ENCODE measurements around the gene QRFP.

The QRFP gene

DNA sequence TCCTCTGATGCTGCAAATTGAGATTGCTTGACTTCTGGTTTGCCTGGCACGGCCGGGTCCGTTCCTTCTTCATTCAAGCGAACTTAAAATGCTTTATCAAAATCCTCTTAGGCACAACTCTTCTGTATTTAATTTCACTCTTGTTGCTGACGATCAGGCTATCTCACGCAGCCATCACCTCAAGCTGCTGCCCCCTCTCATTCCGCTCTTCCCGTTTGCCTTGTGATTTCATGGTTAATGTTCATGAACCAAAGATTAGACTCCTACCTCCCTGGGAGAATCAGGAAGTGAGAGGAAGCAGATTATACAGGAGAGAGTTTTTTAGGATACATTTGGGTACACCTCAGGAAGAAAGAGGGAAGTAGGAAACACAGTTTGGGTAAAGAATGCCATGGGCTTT is 22.6 kb downstream of the QRFP start:
- Histone ChIP-seq H4K91ac (ENCODE audit: low read depth, low read length, poor library complexity) (no peak overlapping the region), H3K79me1 (ENCODE audit: low read depth, low read length) (no peaks in the 10 kb centered on the region), H4K8ac (ENCODE audit: low read depth, low read length) (no peak overlapping the region), H3K27ac (replicated peaks; ENCODE audit: low read length) (no peak overlapping the region), H2BK120ac (ENCODE audit: low read depth, low read length) (no peak overlapping the region), H3K36me3 (replicated peaks in 1 of 2; ENCODE audit: control insufficient read depth in 2 of 2, insufficient read depth in 2 of 2, low read length in 2 of 2) (peaks cover 52 to 94% of the 10 kb centered on the region in 2 donors), H3K4me3 (ENCODE audit: low read length in 2 of 2) (no peak overlapping the region), H2BK12ac (ENCODE audit: low read length) (no peak overlapping the region), H3K14ac (ENCODE audit: low read length) (no peak overlapping the region), H3K9ac (ENCODE audit: low read depth, low read length, poor library complexity) (no peak overlapping the region), H3K4me1 (ENCODE audit: control insufficient read depth in 2 of 2, insufficient read depth in 1 of 2, low read depth in 1 of 2, low read length in 2 of 2) (peaks cover 0 to 1% of the 10 kb centered on the region in 2 donors), H2BK15ac (ENCODE audit: low read length) (no peak overlapping the region), H3K18ac (ENCODE audit: low read length) (no peak overlapping the region), H3K4me2 (ENCODE audit: insufficient read depth, low read length, poor library complexity, severe bottlenecking) (no peak overlapping the region), H3K27me3 (ENCODE audit: control insufficient read depth in 3 of 3, insufficient read depth in 3 of 3, low read depth in 1 of 3, low read length in 3 of 3) (no peaks in the 10 kb centered on the region), H2AFZ (ENCODE audit: low read length) (no peak overlapping the region), H3K23ac (ENCODE audit: low read depth, low read length, poor library complexity) (no peak overlapping the region), H2AK5ac (ENCODE audit: low read depth, low read length) (no peak overlapping the region), H3K4ac (ENCODE audit: low read length) (no peak overlapping the region), H3K9me3 (replicated peaks in 1 of 2; ENCODE audit: control insufficient read depth in 2 of 2, insufficient read depth in 1 of 2, low read depth in 1 of 2, low read length in 2 of 2) (no peaks in the 10 kb centered on the region), H2BK5ac (ENCODE audit: low read length) (no peak overlapping the region)
- WGBS, 2 donors (ENCODE audit: extremely low coverage in 2 of 2, insufficient read length in 2 of 2, insufficient replicate concordance in 1 of 2), result no CpG with 5 or more reads among the region's 8 CpGs
- no peak for DNase-seq (ENCODE audit: low spot score)

GRCh38 chr9:130872912-130873503 is 23.6 kb downstream of the QRFP start:
- no peak overlapping the region for H2AFZ ChIP-seq (ENCODE audit: low read length)
- H3K18ac ChIP-seq (ENCODE audit: low read length), result no peak overlapping the region
- no peak overlapping the region for H2BK120ac ChIP-seq (ENCODE audit: low read depth, low read length)
- no peak overlapping the region for H4K91ac ChIP-seq (ENCODE audit: low read depth, low read length, poor library complexity)
- no peaks in the 10 kb centered on the region for H3K9me3 ChIP-seq (replicated peaks in 1 of 2; ENCODE audit: control insufficient read depth in 2 of 2, insufficient read depth in 1 of 2, low read depth in 1 of 2, low read length in 2 of 2)
- no peak overlapping the region for H2BK15ac ChIP-seq (ENCODE audit: low read length)
- no peak overlapping the region for H2BK12ac ChIP-seq (ENCODE audit: low read length)
- H3K27me3 ChIP-seq (ENCODE audit: control insufficient read depth in 3 of 3, insufficient read depth in 3 of 3, low read depth in 1 of 3, low read length in 3 of 3), result no peaks in the 10 kb centered on the region
- peaks cover 47 to 94% of the 10 kb centered on the region in 2 donors for H3K36me3 ChIP-seq (replicated peaks in 1 of 2; ENCODE audit: control insufficient read depth in 2 of 2, insufficient read depth in 2 of 2, low read length in 2 of 2)
- no peak overlapping the region for H4K8ac ChIP-seq (ENCODE audit: low read depth, low read length)
- H3K23ac ChIP-seq (ENCODE audit: low read depth, low read length, poor library complexity), result peak overlapping the region; percentile 81
- H3K4me3 ChIP-seq (ENCODE audit: low read length in 2 of 2), result no peak overlapping the region
- H3K4me2 ChIP-seq (ENCODE audit: insufficient read depth, low read length, poor library complexity, severe bottlenecking), result no peak overlapping the region
- H3K4ac ChIP-seq (ENCODE audit: low read length), result no peak overlapping the region
- H3K27ac ChIP-seq (replicated peaks; ENCODE audit: low read length), result no peak overlapping the region
- no peak for DNase-seq (ENCODE audit: low spot score)
- WGBS, 2 donors (ENCODE audit: extremely low coverage in 2 of 2, insufficient read length in 2 of 2, insufficient replicate concordance in 1 of 2), result no CpG with 5 or more reads among the region's 15 CpGs
- H2BK5ac ChIP-seq (ENCODE audit: low read length), result no peak overlapping the region
- H3K9ac ChIP-seq (ENCODE audit: low read depth, low read length, poor library complexity), result peak overlapping the region; percentile 1
- H3K79me1 ChIP-seq (ENCODE audit: low read depth, low read length), result no peaks in the 10 kb centered on the region
- no peak overlapping the region for H2AK5ac ChIP-seq (ENCODE audit: low read depth, low read length)
- peaks cover 0 to 1% of the 10 kb centered on the region in 2 donors for H3K4me1 ChIP-seq (ENCODE audit: control insufficient read depth in 2 of 2, insufficient read depth in 1 of 2, low read depth in 1 of 2, low read length in 2 of 2)
- no peak overlapping the region for H3K14ac ChIP-seq (ENCODE audit: low read length)

DNA sequence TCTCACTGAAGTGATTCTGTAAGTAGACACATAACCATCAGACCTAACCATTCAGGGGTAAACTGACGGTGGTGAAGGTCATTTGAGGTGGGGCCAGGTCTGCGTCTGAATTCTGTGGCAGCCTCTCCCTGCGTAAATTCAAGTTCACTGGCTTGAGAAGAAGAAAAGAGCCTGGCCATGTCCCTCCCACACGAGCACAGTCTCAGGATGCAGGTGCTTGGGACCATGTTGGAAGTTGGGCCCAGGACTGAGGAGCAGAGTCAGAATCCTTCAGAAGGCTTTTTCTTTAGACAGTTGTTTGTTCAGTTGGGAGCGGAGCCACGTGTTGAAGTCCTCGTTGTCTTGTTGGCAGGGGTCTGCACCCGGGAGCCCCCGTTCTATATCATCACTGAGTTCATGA is 24.1 kb downstream of the QRFP start:
- Histone ChIP-seq H3K36me3 (replicated peaks in 1 of 2; ENCODE audit: control insufficient read depth in 2 of 2, insufficient read depth in 2 of 2, low read length in 2 of 2) (peaks cover 49 to 94% of the 10 kb centered on the region in 2 donors), H3K4me1 (ENCODE audit: control insufficient read depth in 2 of 2, insufficient read depth in 1 of 2, low read depth in 1 of 2, low read length in 2 of 2) (peaks cover 0 to 1% of the 10 kb centered on the region in 2 donors), H3K9ac (ENCODE audit: low read depth, low read length, poor library complexity) (peak overlapping the region; percentile 1), H2AFZ (ENCODE audit: low read length) (no peak overlapping the region), H3K4me3 (ENCODE audit: low read length in 2 of 2) (no peak overlapping the region), H2BK15ac (ENCODE audit: low read length) (no peak overlapping the region), H4K8ac (ENCODE audit: low read depth, low read length) (no peak overlapping the region), H3K4me2 (ENCODE audit: insufficient read depth, low read length, poor library complexity, severe bottlenecking) (no peak overlapping the region), H3K79me1 (ENCODE audit: low read depth, low read length) (no peaks in the 10 kb centered on the region), H2BK5ac (ENCODE audit: low read length) (no peak overlapping the region), H3K23ac (ENCODE audit: low read depth, low read length, poor library complexity) (no peak overlapping the region), H3K27ac (replicated peaks; ENCODE audit: low read length) (no peak overlapping the region), H2BK120ac (ENCODE audit: low read depth, low read length) (no peak overlapping the region), H3K14ac (ENCODE audit: low read length) (no peak overlapping the region), H3K27me3 (ENCODE audit: control insufficient read depth in 3 of 3, insufficient read depth in 3 of 3, low read depth in 1 of 3, low read length in 3 of 3) (no peaks in the 10 kb centered on the region), H2BK12ac (ENCODE audit: low read length) (no peak overlapping the region), H4K91ac (ENCODE audit: low read depth, low read length, poor library complexity) (no peak overlapping the region), H3K4ac (ENCODE audit: low read length) (no peak overlapping the region), H3K9me3 (replicated peaks in 1 of 2; ENCODE audit: control insufficient read depth in 2 of 2, insufficient read depth in 1 of 2, low read depth in 1 of 2, low read length in 2 of 2) (no peaks in the 10 kb centered on the region), H2AK5ac (ENCODE audit: low read depth, low read length) (no peak overlapping the region), H3K18ac (ENCODE audit: low read length) (no peak overlapping the region)
- no CpG with 5 or more reads among the region's 9 CpGs for WGBS, 2 donors (ENCODE audit: extremely low coverage in 2 of 2, insufficient read length in 2 of 2, insufficient replicate concordance in 1 of 2)
- DNase-seq (ENCODE audit: low spot score), result no peak

DNA sequence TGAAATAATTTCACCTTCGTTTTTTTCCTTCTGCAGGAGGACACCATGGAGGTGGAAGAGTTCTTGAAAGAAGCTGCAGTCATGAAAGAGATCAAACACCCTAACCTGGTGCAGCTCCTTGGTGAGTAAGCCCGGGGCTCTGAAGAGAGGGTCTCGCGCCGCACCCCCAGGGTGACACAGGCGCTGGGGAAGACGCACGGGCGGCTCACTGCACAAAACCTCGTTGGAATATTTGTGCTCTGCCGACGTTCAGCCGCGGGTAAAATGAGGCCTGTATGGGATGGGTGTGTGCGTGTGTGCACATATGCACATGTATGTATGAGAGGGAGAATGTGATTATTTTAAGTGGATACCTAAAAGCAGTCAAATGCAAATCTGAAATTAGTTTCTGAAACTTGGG is 24.5 kb downstream of the QRFP start:
- Histone ChIP-seq H3K23ac (ENCODE audit: low read depth, low read length, poor library complexity) (no peak overlapping the region), H2AFZ (ENCODE audit: low read length) (no peak overlapping the region), H3K4me3 (ENCODE audit: low read length in 2 of 2) (no peak overlapping the region), H2BK12ac (ENCODE audit: low read length) (no peak overlapping the region), H3K27me3 (ENCODE audit: control insufficient read depth in 3 of 3, insufficient read depth in 3 of 3, low read depth in 1 of 3, low read length in 3 of 3) (no peaks in the 10 kb centered on the region), H3K36me3 (replicated peaks in 1 of 2; ENCODE audit: control insufficient read depth in 2 of 2, insufficient read depth in 2 of 2, low read length in 2 of 2) (peaks cover 49 to 94% of the 10 kb centered on the region in 2 donors), H2AK5ac (ENCODE audit: low read depth, low read length) (no peak overlapping the region), H4K8ac (ENCODE audit: low read depth, low read length) (no peak overlapping the region), H3K4ac (ENCODE audit: low read length) (no peak overlapping the region), H3K14ac (ENCODE audit: low read length) (no peak overlapping the region), H4K91ac (ENCODE audit: low read depth, low read length, poor library complexity) (no peak overlapping the region), H3K4me1 (ENCODE audit: control insufficient read depth in 2 of 2, insufficient read depth in 1 of 2, low read depth in 1 of 2, low read length in 2 of 2) (peaks cover 0 to 1% of the 10 kb centered on the region in 2 donors), H3K9ac (ENCODE audit: low read depth, low read length, poor library complexity) (no peak overlapping the region), H2BK15ac (ENCODE audit: low read length) (no peak overlapping the region), H3K79me1 (ENCODE audit: low read depth, low read length) (no peaks in the 10 kb centered on the region), H2BK5ac (ENCODE audit: low read length) (no peak overlapping the region), H3K18ac (ENCODE audit: low read length) (no peak overlapping the region), H2BK120ac (ENCODE audit: low read depth, low read length) (no peak overlapping the region), H3K9me3 (replicated peaks in 1 of 2; ENCODE audit: control insufficient read depth in 2 of 2, insufficient read depth in 1 of 2, low read depth in 1 of 2, low read length in 2 of 2) (no peaks in the 10 kb centered on the region), H3K27ac (replicated peaks; ENCODE audit: low read length) (no peak overlapping the region), H3K4me2 (ENCODE audit: insufficient read depth, low read length, poor library complexity, severe bottlenecking) (no peak overlapping the region)
- no CpG with 5 or more reads among the region's 15 CpGs for WGBS, 2 donors (ENCODE audit: extremely low coverage in 2 of 2, insufficient read length in 2 of 2, insufficient replicate concordance in 1 of 2)
- no peak for DNase-seq (ENCODE audit: low spot score)
